MCF 10A (cell line): Measurements from ENCODE around the gene CNGA4. TPM values are rescaled to one million over a fixed set of nuclear protein-coding genes. Genes with fewer than 3 reads are reported as not detected.

ENCODE experiments used
- BruUV-seq: library from RNA; stranded (reverse); fragments of 400-500 nt; replicated peaks from 2 replicates; lab custom pipeline; 2021; lab: Mats Ljungman, UMichigan
- CTCF ChIA-PET: fragments of 300-600 bp; sonication (Branson Sonifier 250); formaldehyde crosslinking; extraction: SDS; loops from one replicate; lab custom pipeline; 2021; ENCODE audit warnings: antibody characterized with exemption, inconsistent platforms; lab: Yijun Ruan, JAX
- POLR2A ChIA-PET: fragments of 300-600, 350-650 bp; sonication (Branson Sonifier 250); formaldehyde crosslinking; extraction: SDS; loops from one replicate; lab custom pipeline; 2020; ENCODE audit warnings: antibody characterized with exemption, inconsistent platforms; lab: Yijun Ruan, JAX
- DNase-seq: peaks from one replicate; pipeline ENCODE4 v3.0.0-alpha.2; 2018; ENCODE audit not compliant: unreplicated experiment
- H3K27ac Mint-ChIP-seq: one replicate; pipeline ENCODE4 v1.8.0; 2022; ENCODE audit warnings: mild to moderate bottlenecking, low read depth, mixed read lengths; ENCODE audit not compliant: unreplicated experiment
- H3K27me3 Mint-ChIP-seq: one replicate; pipeline ENCODE4 v1.8.0; 2022; ENCODE audit warnings: mixed read lengths; ENCODE audit not compliant: insufficient read depth, unreplicated experiment
- H3K36me3 Mint-ChIP-seq: one replicate; pipeline ENCODE4 v1.8.0; 2022; ENCODE audit warnings: mild to moderate bottlenecking, moderate library complexity, mixed read lengths; ENCODE audit not compliant: insufficient read depth, unreplicated experiment
- H3K4me1 Mint-ChIP-seq: one replicate; pipeline ENCODE4 v1.8.0; 2022; ENCODE audit warnings: mixed read lengths; ENCODE audit not compliant: insufficient read depth, unreplicated experiment
- H3K4me3 Mint-ChIP-seq: one replicate; pipeline ENCODE4 v1.8.0; 2022; ENCODE audit warnings: mild to moderate bottlenecking, moderate library complexity, mixed read lengths; ENCODE audit not compliant: unreplicated experiment
- H3K9me3 Mint-ChIP-seq: one replicate; pipeline ENCODE4 v1.8.0; 2022; ENCODE audit warnings: mixed read lengths; ENCODE audit not compliant: unreplicated experiment
- intact Hi-C: fragments of 100-400 bp; cut with micrococcal nuclease; formaldehyde crosslinking; loops from 2 replicates; pipeline ENCODE4 v1.14.1; 2022
- total RNA-seq: library from RNA; stranded (reverse); gene quantifications from 2 replicates; pipeline ENCODE4 v1.2.3, GENCODE V29; 2022
- TF ChIP-seq, protein P1 (sequence below): fragments of 200-600 bp; IDR thresholded peaks from one replicate; pipeline ENCODE4 v1.8.0; 2022; ENCODE audit warnings: antibody characterized with exemption, mild to moderate bottlenecking; ENCODE audit not compliant: unreplicated experiment

Gene CNGA4
- total RNA-seq, 1 experiment from 2014 or later, result not detected

DNA sequence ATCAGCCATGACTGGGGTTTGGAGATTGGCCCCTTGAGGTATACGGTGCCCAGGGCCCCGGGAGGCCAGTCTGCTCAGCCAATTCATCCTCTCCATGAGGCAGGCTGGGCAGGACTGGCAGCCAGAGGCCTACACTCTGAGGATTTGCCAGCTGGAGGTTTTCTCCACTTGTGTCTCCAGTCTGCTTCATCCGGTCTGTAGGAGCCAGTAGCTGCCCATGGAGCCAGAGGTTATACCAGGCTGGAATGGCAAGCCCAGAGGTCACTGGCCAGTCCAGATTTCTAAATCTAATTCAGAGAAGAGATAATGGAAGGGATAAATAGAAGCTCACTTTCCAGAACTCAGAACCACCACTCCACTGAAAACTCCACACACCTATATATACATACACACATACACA lies 14.5 kb upstream of the CNGA4 start:
- ChIA-PET CTCF (interaction anchor here (1.8 to 2.3 kb wide), 3 partner anchors 129 to 139 kb away, joined by 5 to 9 read pairs (median 7); no protein-coding TSS in a partner anchor), POLR2A (interaction anchor here (0.8 kb wide), 1 partner anchor 10 kb away, joined by 3 read pairs; the partner anchor contains the start of gene FHIP1B)
- BruUV-seq, result no TSS peak
- TF ChIP-seq, protein P1, sequence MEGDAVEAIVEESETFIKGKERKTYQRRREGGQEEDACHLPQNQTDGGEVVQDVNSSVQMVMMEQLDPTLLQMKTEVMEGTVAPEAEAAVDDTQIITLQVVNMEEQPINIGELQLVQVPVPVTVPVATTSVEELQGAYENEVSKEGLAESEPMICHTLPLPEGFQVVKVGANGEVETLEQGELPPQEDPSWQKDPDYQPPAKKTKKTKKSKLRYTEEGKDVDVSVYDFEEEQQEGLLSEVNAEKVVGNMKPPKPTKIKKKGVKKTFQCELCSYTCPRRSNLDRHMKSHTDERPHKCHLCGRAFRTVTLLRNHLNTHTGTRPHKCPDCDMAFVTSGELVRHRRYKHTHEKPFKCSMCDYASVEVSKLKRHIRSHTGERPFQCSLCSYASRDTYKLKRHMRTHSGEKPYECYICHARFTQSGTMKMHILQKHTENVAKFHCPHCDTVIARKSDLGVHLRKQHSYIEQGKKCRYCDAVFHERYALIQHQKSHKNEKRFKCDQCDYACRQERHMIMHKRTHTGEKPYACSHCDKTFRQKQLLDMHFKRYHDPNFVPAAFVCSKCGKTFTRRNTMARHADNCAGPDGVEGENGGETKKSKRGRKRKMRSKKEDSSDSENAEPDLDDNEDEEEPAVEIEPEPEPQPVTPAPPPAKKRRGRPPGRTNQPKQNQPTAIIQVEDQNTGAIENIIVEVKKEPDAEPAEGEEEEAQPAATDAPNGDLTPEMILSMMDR, result no peak
- no peak overlapping the region for H3K4me3 Mint-ChIP-seq
- peaks cover 22% of the 10 kb centered on the region for H3K36me3 Mint-ChIP-seq
- H3K27me3 Mint-ChIP-seq, result no peaks in the 10 kb centered on the region
- no peaks in the 10 kb centered on the region for H3K9me3 Mint-ChIP-seq
- peaks cover 34% of the 10 kb centered on the region for H3K4me1 Mint-ChIP-seq
- intact Hi-C loops, result no loop called here
- no peak for DNase-seq
- peak overlapping the region; percentile 54 for H3K27ac Mint-ChIP-seq

DNA sequence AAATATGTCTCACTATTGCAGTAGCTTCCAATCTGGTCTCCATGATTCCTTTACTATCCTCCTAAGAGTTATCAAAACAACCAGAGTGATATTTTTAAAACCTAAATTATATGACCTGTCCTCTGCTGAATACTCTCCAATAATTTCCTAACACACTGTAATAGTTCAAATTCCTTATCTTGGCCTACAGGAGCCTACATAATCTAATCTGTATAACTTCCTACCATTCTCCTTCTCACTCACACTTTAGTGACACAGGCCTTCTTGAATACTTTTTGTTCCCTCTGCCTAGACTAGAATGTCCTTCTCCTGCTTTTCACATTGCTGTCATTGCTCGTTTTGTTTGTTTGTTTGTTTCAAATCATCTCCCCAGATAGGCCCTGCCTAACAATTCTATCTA lies 13.9 kb upstream of the CNGA4 start:
- CTCF ChIA-PET, result interaction anchor here (0.7 to 2.3 kb wide), 5 partner anchors 8 to 626 kb away, joined by 3 to 9 read pairs (median 4); no protein-coding TSS in a partner anchor
- H3K4me3 Mint-ChIP-seq, result no peak overlapping the region

DNA sequence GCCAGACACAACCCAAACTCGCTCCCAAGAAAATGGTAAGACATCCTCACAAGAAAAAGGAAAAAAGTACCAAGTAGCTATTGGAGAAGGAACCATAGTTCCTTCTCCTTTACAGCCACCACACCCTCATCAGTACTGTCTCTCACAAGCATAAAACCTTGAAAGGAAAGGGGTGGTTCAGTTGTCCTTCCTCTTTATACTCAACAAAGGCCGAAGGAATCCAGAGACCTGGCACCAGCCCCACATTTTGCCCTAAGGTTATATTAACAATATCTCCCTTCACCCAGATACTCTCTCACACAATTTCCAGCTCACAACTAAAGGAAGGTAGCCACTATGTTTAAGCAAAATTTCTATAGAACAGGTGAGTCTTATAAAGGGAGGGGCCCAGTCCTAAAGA lies 13.0 kb upstream of the CNGA4 start:
- no peak for DNase-seq
- Mint-ChIP-seq H3K9me3 (no peaks in the 10 kb centered on the region), H3K4me3 (no peak overlapping the region), H3K27ac (no peak overlapping the region), H3K36me3 (peaks cover 22% of the 10 kb centered on the region), H3K27me3 (no peaks in the 10 kb centered on the region), H3K4me1 (peaks cover 32% of the 10 kb centered on the region)
- no TSS peak for BruUV-seq
- intact Hi-C loops, result no loop called here
- TF ChIP-seq, protein P1, result no peak
- CTCF ChIA-PET, result interaction anchor here (0.7 to 1.8 kb wide), 6 partner anchors 9 to 1632 kb away, joined by 3 to 7 read pairs (median 3); no protein-coding TSS in a partner anchor
- POLR2A ChIA-PET, result interaction anchor here (1.0 kb wide), 1 partner anchor 10 kb away, joined by 3 read pairs; no protein-coding TSS in a partner anchor

More for the DNA sequence above, 13.9 kb upstream of the CNGA4 start:
- Mint-ChIP-seq H3K36me3 (peaks cover 22% of the 10 kb centered on the region), H3K27me3 (no peaks in the 10 kb centered on the region), H3K27ac (peak overlapping the region; percentile 54), H3K4me1 (peaks cover 28% of the 10 kb centered on the region), H3K9me3 (no peaks in the 10 kb centered on the region)
- intact Hi-C loops, result no loop called here
- TF ChIP-seq, protein P1, result no peak
- BruUV-seq, result no TSS peak
- DNase-seq, result no peak
- POLR2A ChIA-PET, result interaction anchor here (0.8 to 1.0 kb wide), 2 partner anchors 9 to 10 kb away, joined by 3 read pairs; partner anchors contain the start of gene FHIP1B

DNA sequence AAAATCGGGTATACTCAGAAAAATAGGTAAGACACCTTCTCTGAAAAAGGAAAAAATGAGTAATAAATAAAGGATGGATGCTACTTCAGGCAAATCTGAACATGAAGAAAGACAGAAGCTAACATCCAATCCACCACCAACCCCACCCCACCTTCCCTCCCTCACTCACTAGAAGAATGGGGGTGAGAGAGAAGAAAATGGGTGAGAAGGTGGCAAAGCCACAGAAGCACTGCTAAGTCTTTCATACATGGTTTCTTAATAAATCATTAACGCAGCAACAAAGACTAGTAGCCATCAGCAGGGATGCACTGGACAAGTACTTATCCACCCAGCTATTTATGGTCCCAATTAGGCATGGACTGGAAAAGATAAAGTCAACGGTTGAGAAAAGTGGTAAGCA lies 10.4 kb upstream of the CNGA4 start:
- TF ChIP-seq, protein P1, result no peak
- H3K27me3 Mint-ChIP-seq, result no peaks in the 10 kb centered on the region
- H3K36me3 Mint-ChIP-seq, result peaks cover 4% of the 10 kb centered on the region
- H3K4me3 Mint-ChIP-seq, result no peak overlapping the region
- POLR2A ChIA-PET, result interaction anchor here (1.8 kb wide), 1 partner anchor 8 kb away, joined by 5 read pairs; no protein-coding TSS in a partner anchor
- CTCF ChIA-PET, result interaction anchor here (0.7 to 1.6 kb wide), 6 partner anchors 8 to 174 kb away, joined by 3 to 5 read pairs (median 4); no protein-coding TSS in a partner anchor
- no TSS peak for BruUV-seq
- H3K9me3 Mint-ChIP-seq, result no peaks in the 10 kb centered on the region
- intact Hi-C loops, result no loop called here
- peaks cover 43% of the 10 kb centered on the region for H3K4me1 Mint-ChIP-seq
- DNase-seq, result no peak
- no peak overlapping the region for H3K27ac Mint-ChIP-seq
